Esophagus squamous epithelium (tissue), 5 donors: ENCODE data around the gene CCDC152. TPM values are rescaled to one million over a fixed set of nuclear protein-coding genes. Genes with fewer than 3 reads are reported as not detected.
"Not testable (repeated sequence)": the region's sequence is repeated elsewhere in the genome, so short reads cannot be mapped to it uniquely, and the experiment has no call there.

Experiments
- DNase-seq: peaks from one replicate; lab custom pipeline; 2025; lab: John Stamatoyannopoulos, UW
- H3K27ac ChIP-seq, 4 donors: fragments of 200-600 bp; sonication (generic); one replicate each; pipeline ENCODE4 v1.5.1; 2016 to 2019; ENCODE audit warnings: mild to moderate bottlenecking in 1 of 4
- H3K27me3 ChIP-seq, 4 donors: fragments of 200-600 bp; sonication (generic); 1 replicate in 3 of 4; 2 replicates in 1 of 4; pipeline versions ENCODE4 v1.5.1 to v1.6.0; 2017 to 2021; ENCODE audit warnings: antibody characterized with exemption in 1 of 4
- H3K36me3 ChIP-seq, 3 donors: fragments of 200-600 bp; sonication (generic); one replicate each; pipeline ENCODE4 v1.5.1; 2016 to 2019
- H3K4me1 ChIP-seq, 3 donors: fragments of 200-600 bp; sonication (generic); one replicate each; pipeline ENCODE4 v1.5.1; 2017 to 2019
- H3K4me3 ChIP-seq, 4 donors: fragments of 200-600 bp; sonication (generic); 1 replicate in 3 of 4; 2 replicates in 1 of 4; pipeline ENCODE4 v1.5.1; 2016 to 2019; ENCODE audit warnings: mild to moderate bottlenecking in 2 of 4, moderate library complexity in 1 of 4
- H3K9me3 ChIP-seq, 3 donors: fragments of 200-600 bp; sonication (generic); one replicate each; pipeline ENCODE4 v1.5.1; 2016 to 2019
- POLR2A ChIP-seq, 4 donors: fragments of 450-650 bp; IDR thresholded peaks; one replicate each; pipeline ENCODE4 v1.6.1; 2017; ENCODE audit warnings: antibody characterized with exemption in 4 of 4, mild to moderate bottlenecking in 4 of 4, moderate library complexity in 3 of 4
- WGBS, 2 donors: methylation state at CpG; one replicate each; pipeline ENCODE4 v1.1.5; 2018; 5-methylcytosine and 5-hydroxymethylcytosine counted together
- intact Hi-C: fragments of 100-400 bp; cut with DNase I; formaldehyde crosslinking; loops from one replicate; pipeline ENCODE4 v1.15.0; 2022
- total RNA-seq, 4 donors: library from RNA; depleted of rRNA; stranded (reverse); fragments of >200 nt; gene quantifications; one replicate each; pipeline ENCODE4 v1.1.0, GENCODE V29; 2016
- TF ChIP-seq, protein P1 (sequence below), 6 experiments: fragments of 450-650 bp in 4 of 6; fragments of 200-600 bp in 2 of 6; sonication (generic) in 2 of 6; IDR thresholded peaks; one replicate each; pipeline ENCODE4 v1.5.1; 2016 to 2019; ENCODE audit warnings: antibody characterized with exemption in 6 of 6, mild to moderate bottlenecking in 4 of 6, moderate library complexity in 4 of 6
- donor health status: DM: yes; HTN: yes; CAD: no.

Gene CCDC152
- total RNA-seq, 4 donors from 2014 or later, result 0.08 to 0.44 (median 0.38) TPM

DNA sequence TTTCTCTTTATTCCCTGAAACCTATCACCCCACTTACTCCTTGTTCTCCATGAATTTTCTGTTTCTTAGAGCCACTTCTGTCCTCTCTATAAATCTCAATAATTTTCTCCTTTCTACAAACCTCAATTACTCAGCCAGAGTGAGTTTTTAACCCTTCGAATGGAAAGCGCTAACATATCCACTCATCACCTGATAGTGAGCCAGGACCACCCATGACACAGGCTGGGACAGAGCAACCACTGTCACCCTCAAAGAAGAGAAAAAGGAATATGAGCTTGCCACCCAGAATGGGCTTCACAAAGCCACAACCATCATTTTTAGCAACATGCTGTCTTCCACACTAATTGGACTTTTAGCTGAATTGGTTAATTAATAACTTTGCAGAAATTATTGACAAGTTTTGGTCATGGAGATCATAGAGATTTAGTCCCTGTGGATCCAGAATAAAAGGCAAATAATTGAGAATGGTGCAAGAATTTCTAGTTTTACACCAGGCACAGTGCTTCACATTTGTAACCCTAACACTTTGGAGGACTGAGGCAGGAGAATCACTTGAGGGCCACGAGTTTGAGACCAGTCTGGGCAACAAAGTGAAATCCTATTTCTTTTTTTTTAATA, 87.2 kb downstream of the CCDC152 start:
- H3K4me3 ChIP-seq, result no peak overlapping the region
- no peak for TF ChIP-seq POLR2A (IDR thresholded peaks at IDR 0.05)
- TF ChIP-seq, protein P1, sequence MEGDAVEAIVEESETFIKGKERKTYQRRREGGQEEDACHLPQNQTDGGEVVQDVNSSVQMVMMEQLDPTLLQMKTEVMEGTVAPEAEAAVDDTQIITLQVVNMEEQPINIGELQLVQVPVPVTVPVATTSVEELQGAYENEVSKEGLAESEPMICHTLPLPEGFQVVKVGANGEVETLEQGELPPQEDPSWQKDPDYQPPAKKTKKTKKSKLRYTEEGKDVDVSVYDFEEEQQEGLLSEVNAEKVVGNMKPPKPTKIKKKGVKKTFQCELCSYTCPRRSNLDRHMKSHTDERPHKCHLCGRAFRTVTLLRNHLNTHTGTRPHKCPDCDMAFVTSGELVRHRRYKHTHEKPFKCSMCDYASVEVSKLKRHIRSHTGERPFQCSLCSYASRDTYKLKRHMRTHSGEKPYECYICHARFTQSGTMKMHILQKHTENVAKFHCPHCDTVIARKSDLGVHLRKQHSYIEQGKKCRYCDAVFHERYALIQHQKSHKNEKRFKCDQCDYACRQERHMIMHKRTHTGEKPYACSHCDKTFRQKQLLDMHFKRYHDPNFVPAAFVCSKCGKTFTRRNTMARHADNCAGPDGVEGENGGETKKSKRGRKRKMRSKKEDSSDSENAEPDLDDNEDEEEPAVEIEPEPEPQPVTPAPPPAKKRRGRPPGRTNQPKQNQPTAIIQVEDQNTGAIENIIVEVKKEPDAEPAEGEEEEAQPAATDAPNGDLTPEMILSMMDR (IDR thresholded peaks at IDR 0.05), result no peak
- no peaks in the 10 kb centered on the region for H3K36me3 ChIP-seq
- H3K27me3 ChIP-seq, result no peaks in the 10 kb centered on the region
- 88 to 89% methylated on average over 3 of the region's 3 CpGs for WGBS, 2 donors
- DNase-seq, result no peak
- H3K9me3 ChIP-seq, result no peaks in the 10 kb centered on the region
- H3K4me1 ChIP-seq, result peaks cover 0 to 19% (median 15%) of the 10 kb centered on the region in 3 donors
- intact Hi-C loops, result no loop called here
- no peak overlapping the region for H3K27ac ChIP-seq

DNA sequence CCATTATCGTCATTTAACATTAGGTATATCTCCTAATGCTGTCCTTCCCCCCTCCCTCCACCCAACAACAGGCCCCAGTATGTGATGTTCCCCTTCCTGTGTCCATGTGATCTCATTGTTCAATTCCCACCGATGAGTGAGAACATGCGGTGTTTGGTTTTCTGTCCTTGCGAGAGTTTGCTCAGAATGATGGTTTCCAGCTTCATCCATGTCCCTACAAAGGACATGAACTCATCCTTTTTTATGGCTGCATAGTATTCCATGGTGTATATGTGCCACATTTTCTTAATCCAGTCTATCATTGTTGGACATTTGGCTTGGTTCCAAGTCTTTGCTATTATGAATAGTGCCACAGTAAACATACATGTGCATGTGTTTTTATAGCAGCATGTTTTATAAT, 87.8 kb downstream of the CCDC152 start:
- H3K9me3 ChIP-seq, H3K27me3 ChIP-seq, H3K27ac ChIP-seq, DNase-seq, H3K36me3 ChIP-seq, H3K4me3 ChIP-seq, intact Hi-C loops: not testable (repeated sequence)
- 80 to 89% methylated on average over 1 to 4 of the region's 4 CpGs for WGBS, 2 donors
- peaks cover 0 to 19% (median 15%) of the 10 kb centered on the region in 3 donors for H3K4me1 ChIP-seq

DNA sequence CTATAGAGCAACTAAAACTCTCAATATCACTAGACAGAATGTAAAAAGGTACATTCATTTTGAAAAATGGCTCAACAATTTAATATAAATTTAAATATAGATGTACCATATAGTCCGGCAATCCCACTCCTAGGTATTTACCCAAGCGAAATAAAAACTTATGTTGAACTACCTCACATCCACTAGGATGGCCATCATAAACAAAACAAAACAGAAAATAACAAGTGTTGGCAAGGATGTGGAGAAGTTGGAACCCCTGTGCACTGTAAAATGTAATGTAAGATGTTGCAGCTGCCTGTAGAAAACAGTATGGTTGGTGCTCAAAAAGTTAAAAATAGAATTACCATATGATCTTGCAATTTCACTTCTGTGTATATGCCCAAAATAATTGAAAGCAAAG, 91.9 kb downstream of the CCDC152 start:
- 91 to 97% methylated on average over 2 of the region's 2 CpGs for WGBS, 2 donors
- TF ChIP-seq, protein P1 (IDR thresholded peaks at IDR 0.05), result no peak
- TF ChIP-seq POLR2A (IDR thresholded peaks at IDR 0.05), result no peak

DNA sequence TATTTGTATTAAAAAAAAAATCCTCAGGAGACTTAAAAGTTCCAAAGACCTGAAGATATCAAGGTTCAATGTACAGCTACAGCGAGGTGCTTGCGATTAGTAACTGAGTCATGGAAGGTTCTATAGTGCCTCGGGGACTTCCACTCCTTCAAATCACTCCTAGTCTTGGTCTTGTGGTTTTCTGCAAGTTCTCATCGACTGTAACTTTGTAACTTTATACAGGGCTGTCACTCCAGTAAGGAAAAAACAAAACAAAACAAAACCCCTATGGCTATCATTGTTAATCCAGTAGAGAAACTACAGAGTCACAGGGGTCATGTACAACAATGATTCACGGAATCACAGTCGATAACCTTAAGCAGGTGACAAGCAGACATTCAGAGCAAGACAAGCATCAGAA, 94.9 kb downstream of the CCDC152 start:
- intact Hi-C loops, result no loop called here
- WGBS, 2 donors, result 67 to 68% methylated on average over 6 of the region's 6 CpGs
- Histone ChIP-seq H3K27me3 (no peaks in the 10 kb centered on the region), H3K9me3 (no peaks in the 10 kb centered on the region), H3K36me3 (no peaks in the 10 kb centered on the region), H3K4me3 (no peak overlapping the region), H3K4me1 (no peaks in the 10 kb centered on the region), H3K27ac (no peak overlapping the region)
- TF ChIP-seq, protein P1 (IDR thresholded peaks at IDR 0.05), result no peak
- no peak for TF ChIP-seq POLR2A (IDR thresholded peaks at IDR 0.05)
- DNase-seq, result no peak

More for the DNA sequence above, 91.9 kb downstream of the CCDC152 start:
- H3K36me3 ChIP-seq, result no peaks in the 10 kb centered on the region
- no peaks in the 10 kb centered on the region for H3K4me1 ChIP-seq
- no peak overlapping the region for H3K27ac ChIP-seq
- H3K27me3 ChIP-seq, result no peaks in the 10 kb centered on the region
- no peaks in the 10 kb centered on the region for H3K9me3 ChIP-seq
- intact Hi-C loops, result no loop called here
- no peak overlapping the region for H3K4me3 ChIP-seq
- DNase-seq, result no peak

Other genes starting within 250 kb of the CCDC152 start
- gene SELENOP, start 55.1 kb downstream of the CCDC152 start, total RNA-seq, result 100 to 1,000 TPM in 2 of 4 donors, 10 to 100 TPM in 2; 74.7 to 381 (median 211) TPM